ENCODE results near the gene VPS41.
"Not testable (repeated sequence)": the region's sequence is repeated elsewhere in the genome, so short reads cannot be mapped to it uniquely, and the experiment has no call there.

The VPS41 gene

DNA sequence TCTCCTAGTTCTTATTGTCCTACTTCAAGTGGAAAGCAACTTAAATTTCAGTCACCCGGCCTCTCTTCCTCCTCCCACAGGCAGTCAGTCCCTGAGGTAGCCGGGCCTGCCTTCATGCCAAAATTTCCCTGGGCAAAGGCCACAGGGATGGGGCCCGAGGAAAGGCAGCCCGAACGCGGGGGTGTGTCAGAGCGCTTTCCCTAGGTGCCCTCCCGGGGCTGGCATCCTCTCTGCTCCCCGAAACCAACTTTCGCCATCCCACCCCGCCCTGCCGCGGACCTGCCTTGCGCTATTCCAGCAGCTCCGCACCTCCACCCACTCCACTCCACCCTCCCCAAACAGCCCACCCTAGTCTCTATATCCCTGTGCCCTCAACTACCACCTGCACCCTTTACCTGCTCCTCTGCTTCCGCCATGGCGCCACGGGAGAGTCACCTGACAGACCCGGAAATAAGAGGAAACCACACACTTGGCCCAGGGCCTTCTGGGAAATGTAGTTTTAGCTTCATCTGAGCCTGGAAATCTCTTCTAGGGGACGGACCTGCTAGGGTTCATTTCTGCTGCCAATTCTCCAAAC lies at the start of gene VPS41:
TSS of gene VPS41 (minus strand) at position 433 of the 577 bp plus-strand sequence. CDS start at position 416, 17 bp downstream.
- DNase-seq (ENCODE audit: low spot score) = peak; percentile 82

DNA sequence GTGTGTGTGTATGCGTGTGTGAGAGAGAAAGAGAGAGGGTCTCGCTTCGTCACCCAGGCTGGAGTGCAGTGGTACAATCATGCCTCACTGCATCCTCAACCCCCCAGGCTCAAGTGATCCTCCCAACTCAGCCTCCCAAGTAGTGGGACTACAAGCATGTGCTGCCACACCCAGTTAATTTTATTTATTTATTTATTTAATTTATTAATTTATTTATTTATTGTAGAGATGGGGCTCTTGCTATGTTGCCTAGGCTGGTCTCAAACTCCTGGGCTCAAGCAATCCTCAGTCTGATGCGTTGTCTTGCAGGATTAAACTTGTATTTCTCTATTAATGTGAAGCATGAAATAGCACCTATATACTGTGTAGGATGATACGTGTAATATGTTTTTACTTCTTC lies 46.9 kb upstream of the VPS41 start:
- no peak for DNase-seq (ENCODE audit: low spot score)

DNA sequence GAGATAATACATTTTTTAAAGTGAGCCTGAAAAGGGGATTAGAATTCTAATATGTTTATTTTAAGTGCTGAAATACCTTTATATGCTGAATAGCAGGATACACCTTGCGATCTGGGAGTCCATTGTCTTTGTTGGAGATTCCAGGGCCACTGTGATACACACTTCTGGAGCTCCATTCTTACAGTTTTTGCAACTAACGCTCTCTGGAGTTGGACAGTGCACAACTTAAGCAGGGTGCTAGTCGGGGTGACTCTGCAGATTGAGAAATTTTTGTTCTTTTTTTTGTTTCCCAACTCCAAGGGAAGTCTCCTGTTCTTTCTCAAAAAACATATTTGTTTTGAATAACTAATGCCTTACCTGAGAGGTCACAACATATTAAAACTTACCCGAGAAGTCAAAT lies 45.0 kb upstream of the VPS41 start:
- DNase-seq (ENCODE audit: low spot score) = no peak

DNA sequence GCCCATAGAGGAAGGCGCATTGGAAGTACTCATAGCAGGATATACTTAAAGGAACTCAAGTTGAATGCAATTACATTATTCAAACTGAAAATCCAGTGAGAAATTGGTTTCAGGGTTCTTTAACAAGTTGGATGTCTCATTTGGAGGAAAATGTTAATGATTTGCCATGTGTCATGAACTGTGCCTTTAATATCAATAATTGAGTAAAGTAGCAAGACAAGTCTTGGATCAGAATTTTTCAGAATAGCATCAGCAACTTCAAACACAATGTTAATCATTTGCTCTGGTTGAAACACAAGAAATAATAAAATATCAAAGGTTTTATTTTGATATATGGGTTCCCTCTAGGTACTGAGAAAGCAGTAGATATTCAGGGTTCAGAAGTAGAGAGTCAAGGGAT lies 44.2 kb upstream of the VPS41 start:
- no peak for DNase-seq (ENCODE audit: low spot score)

GRCh38 chr7:38951213-38951612 lies 42.2 kb upstream of the VPS41 start:
- DNase-seq (ENCODE audit: low spot score) = no peak

- DNase-seq (ENCODE audit: low spot score) = no peak
Observed at GRCh38 chr7:38950309-38950708, 41.3 kb upstream of the VPS41 start.

- DNase-seq (ENCODE audit: low spot score) = not testable (repeated sequence)
Observed at GRCh38 chr7:38947541-38947940, 38.5 kb upstream of the VPS41 start.

DNA sequence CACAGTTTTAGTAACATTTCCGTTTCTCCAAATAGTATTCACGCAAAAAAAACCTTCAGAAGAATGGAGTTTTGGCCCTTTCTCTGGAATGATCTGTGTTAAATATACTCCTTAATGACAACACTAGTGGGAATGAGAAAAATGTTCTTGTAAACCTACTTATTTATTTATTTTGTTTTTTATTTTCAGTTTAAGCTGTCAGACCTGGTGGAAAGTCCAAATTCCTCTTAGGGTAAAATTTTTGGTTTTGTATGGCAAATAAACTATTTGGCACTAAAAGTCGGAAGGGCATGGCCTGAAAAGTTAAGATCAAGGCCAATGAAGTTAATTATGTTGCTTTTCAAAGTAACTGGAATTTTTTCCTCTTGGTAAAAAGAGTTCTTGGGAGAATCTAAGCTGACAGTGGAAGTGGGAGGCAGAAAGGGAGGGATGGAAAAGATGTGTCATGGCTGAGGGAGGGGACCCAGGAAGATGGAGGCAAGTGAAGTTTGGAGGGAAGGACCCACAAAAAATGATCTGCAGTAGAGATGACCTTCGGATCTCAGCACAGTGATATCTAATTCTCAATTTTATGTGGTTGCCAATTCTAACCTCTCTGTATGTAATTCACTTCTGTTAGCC lies 33.5 kb upstream of the VPS41 start:
- no peak for DNase-seq (ENCODE audit: low spot score)

DNA sequence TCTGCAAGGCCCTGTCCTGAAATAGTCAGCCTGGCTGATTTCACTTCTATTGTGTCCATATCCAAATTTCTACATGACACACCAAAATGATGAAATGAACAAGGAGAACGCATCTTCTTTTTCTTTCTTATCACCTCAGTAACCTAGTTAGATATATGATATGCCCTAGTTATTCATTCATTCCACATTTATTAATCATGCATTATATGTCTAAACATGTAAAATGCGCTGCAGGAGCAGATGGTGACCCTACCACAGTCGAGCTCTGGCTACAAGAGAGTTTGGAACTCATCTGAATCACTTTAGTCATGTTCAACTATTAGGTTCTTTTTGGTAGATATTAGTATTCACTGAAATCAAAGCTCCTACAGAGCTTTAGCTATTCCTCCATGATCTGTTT lies 31.8 kb upstream of the VPS41 start:
- no peak for DNase-seq (ENCODE audit: low spot score)

- no peak for DNase-seq (ENCODE audit: low spot score)
Observed at GRCh38 chr7:38938589-38938988, 29.6 kb upstream of the VPS41 start.

DNA sequence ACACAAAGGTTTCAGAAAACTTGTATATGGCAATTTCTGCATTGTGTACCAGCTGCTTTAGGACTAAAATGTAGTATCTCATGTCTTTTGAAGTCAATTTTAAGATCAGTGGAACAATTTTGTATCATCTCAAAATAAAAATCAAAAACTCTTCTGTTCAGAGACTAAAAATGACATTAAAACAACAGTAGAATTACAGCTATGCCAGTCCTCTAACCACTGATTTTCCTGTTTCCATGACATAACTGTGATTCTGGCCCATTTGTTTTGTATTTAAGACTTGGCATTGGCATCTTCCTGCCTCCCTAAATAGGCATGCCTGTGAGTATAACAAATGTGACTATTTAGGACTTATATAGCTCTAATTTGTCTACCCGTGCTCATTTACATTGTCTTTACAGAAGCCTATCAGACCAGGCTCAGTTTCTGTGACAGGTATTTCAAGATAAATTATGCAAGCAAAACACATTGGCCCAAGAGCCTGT lies 29.1 kb upstream of the VPS41 start:
- DNase-seq (ENCODE audit: low spot score) = no peak

- no peak for DNase-seq (ENCODE audit: low spot score)
Observed at GRCh38 chr7:38936641-38937040, 27.6 kb upstream of the VPS41 start.

- DNase-seq (ENCODE audit: low spot score) = no peak
Observed at GRCh38 chr7:38934536-38934935, 25.5 kb upstream of the VPS41 start.

DNA sequence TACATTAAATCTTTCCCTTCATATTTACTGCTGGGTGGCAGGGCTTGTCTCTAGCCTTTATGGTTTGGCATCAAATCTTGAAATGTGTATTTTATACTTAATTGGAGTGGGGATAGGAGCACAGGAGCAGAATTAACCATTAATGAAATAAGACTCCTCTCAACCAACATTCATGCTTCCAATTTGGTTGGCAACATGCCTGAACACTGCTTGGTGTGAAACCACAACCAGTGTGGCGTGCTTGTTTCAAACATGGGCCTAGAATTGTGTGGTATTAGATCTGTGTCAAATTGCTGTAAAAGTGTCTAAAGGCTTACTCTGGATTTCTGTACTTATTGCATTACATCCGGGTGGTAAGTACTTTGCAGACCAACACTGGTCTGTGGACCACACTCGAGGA lies 25.1 kb upstream of the VPS41 start:
- no peak for DNase-seq (ENCODE audit: low spot score)

- peak; percentile 48 for DNase-seq (ENCODE audit: low spot score)
Observed at GRCh38 chr7:38932509-38933168, 23.6 kb upstream of the VPS41 start.

DNA sequence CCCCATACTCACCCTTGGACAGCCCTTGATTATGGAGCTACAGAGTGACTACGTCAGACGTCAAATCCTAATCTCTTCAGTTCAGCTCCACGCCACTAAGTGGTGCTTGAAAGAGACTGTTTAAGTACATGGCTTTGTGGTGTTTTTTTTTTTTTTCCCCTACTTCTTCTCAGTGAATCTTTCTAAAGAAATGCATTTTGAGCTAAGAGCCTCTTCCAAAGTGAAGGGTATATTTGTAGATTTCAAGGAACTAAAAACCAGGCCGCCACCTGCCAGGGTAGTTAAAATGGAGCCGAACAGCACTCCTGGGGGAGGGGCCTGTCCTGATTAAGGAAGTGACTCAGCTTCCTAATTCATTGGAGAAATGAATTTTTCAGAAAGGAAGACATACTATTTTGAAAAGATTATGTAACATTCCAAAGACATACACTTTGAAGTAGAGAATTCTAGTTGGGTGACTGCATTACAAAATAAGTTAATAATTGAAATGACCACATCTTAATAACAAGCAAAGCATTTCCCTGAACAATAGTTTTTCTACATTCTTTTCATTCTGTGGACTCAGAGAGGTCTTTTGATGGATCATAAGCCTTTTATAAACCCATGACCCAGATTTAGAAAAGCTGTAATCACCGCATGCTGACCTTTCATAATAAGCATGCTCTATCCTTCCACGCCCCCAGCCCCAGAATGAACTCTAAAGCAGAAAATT lies 20.6 kb upstream of the VPS41 start:
- DNase-seq (ENCODE audit: low spot score) = no peak

- no peak for DNase-seq (ENCODE audit: low spot score)
Observed at GRCh38 chr7:38928506-38928905, 19.5 kb upstream of the VPS41 start.

DNA sequence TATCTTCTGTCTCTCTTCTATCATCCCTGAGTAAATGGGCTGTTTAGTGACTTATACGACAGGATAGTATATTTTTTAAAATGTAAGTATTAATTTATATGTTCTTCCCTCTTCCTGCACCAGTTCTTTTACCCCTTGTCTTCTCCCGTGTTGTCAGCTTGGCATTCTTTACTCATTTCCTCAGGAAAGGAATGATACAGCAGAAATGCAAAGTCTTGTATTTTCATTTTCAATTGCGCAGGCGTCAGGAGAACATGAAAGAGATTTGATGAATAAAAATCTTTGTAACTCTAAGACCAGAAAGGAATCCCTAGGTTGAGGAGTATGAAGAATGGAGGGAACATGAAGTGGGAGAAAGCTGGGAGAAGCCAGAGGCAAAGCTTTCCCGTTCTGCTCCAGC lies 18.8 kb upstream of the VPS41 start:
- DNase-seq (ENCODE audit: low spot score) = no peak

- DNase-seq (ENCODE audit: low spot score) = no peak
Observed at GRCh38 chr7:38920731-38921130, 11.7 kb upstream of the VPS41 start.

- no peak for DNase-seq (ENCODE audit: low spot score)
Observed at GRCh38 chr7:38916396-38916795, 7.4 kb upstream of the VPS41 start.

DNA sequence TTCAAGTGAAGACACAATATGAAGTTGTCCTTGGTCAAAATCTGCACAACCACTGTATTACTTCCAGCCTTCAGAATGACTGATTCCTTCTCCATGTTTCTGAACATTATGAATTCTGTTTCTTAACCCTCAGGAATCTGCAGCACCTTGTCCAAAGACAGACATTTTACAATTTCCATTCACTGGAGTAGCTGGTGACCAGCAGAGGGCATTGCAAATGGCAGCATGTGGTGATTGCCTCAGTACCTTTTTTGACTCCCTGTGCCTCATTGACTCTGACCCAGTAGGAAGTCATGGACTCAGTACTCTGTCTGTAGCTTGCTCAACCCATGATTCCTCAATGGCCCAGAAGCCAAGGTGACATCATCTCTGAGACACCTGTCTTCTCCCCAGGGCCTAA lies 879 bp upstream of the VPS41 start:
- DNase-seq (ENCODE audit: low spot score) = no peak

DNA sequence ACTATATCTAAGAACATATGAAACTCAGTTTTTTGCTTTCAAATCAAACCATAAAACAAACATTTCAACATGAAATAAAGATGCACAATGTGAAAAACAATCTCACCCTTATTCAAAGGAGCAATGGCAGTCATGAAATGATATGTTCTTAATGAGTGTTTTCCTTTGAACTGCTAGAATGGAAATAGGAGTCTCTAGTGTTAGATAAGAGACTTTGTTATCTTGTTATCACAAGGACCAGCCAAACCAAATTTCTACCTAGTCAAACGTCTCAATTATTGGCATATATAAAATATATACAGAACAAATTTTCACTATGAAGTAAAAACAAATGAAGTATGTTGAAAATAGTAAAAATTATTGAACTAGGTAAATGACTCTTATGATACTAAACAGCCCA lies 1.2 kb downstream of the VPS41 start:
- no peak for DNase-seq (ENCODE audit: low spot score)

GRCh38 chr7:38907066-38907465 lies 1.9 kb downstream of the VPS41 start:
- no peak for DNase-seq (ENCODE audit: low spot score)

Data from AG08396 (cell line).